Urinary bladder (tissue), 4 donors: Measurements from ENCODE around the gene NKRF. TPM values are rescaled to one million over a fixed set of nuclear protein-coding genes. Genes with fewer than 3 reads are reported as not detected.
A peak's percentile ranks its signal among the peaks of the same experiment; 100 is the strongest.

Experiments
- DNase-seq: peaks from one replicate; pipeline ENCODE4 v3.0.0-alpha.2; 2015; ENCODE audit errors: extremely low spot score
- H3K27ac ChIP-seq: one replicate; pipeline ENCODE4 v1.5.1; 2013; ENCODE audit warnings: low read depth, mild to moderate bottlenecking, moderate library complexity
- H3K36me3 ChIP-seq: one replicate; pipeline ENCODE4 v1.6.1; 2013; ENCODE audit warnings: mild to moderate bottlenecking, moderate library complexity; ENCODE audit not compliant: insufficient read depth
- H3K4me1 ChIP-seq: one replicate; pipeline ENCODE4 v1.6.1; 2013; ENCODE audit warnings: mild to moderate bottlenecking, moderate library complexity; ENCODE audit not compliant: insufficient read depth
- H3K4me3 ChIP-seq: one replicate; pipeline ENCODE4 v1.5.1; 2013; ENCODE audit warnings: low read depth, low read length
- WGBS: extraction: QIAGEN DNeasy Blood & Tissue Kit; methylation state at CpG from one replicate; pipeline ENCODE4 v1.1.7; 2013; 5-methylcytosine and 5-hydroxymethylcytosine counted together
- polyA plus RNA-seq: library from polyadenylated mRNA; stranded (reverse); fragments of 200-250 nt; gene quantifications from one replicate; pipeline ENCODE4 v1.2.3, GENCODE V29; 2013
- total RNA-seq: library from RNA; depleted of rRNA; stranded (reverse); fragments of >200 nt; gene quantifications from one replicate; pipeline ENCODE4 v1.2.3, GENCODE V29; 2014
- donor health status: healthy with polysubstance abuse.
- donor health status: healthy.

NKRF gene
- total and polyA plus RNA-seq, 2 donors: 5.0 to 8.6 TPM

GRCh38 chrX:119635179-119635578, 29.0 kb upstream of the NKRF start:
- Histone ChIP-seq H3K27ac (no peak overlapping the region), H3K36me3 (no peaks in the 10 kb centered on the region), H3K4me3 (no peak overlapping the region), H3K4me1 (no peaks in the 10 kb centered on the region)
- whole genome bisulfite sequencing: 85% methylated on average over 3 of the region's 3 CpGs
- DNase-seq: no peak

DNA sequence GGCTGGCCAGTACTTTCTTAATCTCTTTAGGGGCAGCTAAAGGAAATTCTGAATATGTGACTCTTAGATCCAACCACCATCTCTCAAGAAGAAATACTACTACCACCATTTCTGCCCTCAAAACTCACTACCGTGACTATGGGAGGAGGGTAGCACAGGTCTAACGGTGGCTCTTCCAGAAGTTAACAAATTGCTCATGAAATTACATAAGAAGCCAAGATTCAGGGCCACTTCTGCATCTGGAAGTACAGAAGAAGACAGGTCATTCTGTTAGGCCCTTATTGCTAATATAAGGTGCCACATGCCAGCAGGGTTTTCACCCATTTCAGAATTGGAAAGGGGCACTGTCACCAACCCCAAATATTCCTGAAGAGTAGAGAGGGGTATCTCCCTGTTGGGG, 19.6 kb upstream of the NKRF start:
- no peak overlapping the region for H3K27ac ChIP-seq
- no peaks in the 10 kb centered on the region for H3K36me3 ChIP-seq

GRCh38 chrX:119624951-119625668, 18.9 kb upstream of the NKRF start:
- no peaks in the 10 kb centered on the region for H3K36me3 ChIP-seq
- H3K27ac ChIP-seq: no peak overlapping the region
- no peak for DNase-seq
- 92% methylated on average over 10 of the region's 10 CpGs for WGBS
- H3K4me1 ChIP-seq: no peaks in the 10 kb centered on the region
- H3K4me3 ChIP-seq: no peak overlapping the region

More for the DNA sequence above, 19.6 kb upstream of the NKRF start:
- WGBS: 90% methylated on average over 2 of the region's 2 CpGs
- Histone ChIP-seq H3K4me3 (no peak overlapping the region), H3K4me1 (no peaks in the 10 kb centered on the region)
- no peak for DNase-seq

DNA sequence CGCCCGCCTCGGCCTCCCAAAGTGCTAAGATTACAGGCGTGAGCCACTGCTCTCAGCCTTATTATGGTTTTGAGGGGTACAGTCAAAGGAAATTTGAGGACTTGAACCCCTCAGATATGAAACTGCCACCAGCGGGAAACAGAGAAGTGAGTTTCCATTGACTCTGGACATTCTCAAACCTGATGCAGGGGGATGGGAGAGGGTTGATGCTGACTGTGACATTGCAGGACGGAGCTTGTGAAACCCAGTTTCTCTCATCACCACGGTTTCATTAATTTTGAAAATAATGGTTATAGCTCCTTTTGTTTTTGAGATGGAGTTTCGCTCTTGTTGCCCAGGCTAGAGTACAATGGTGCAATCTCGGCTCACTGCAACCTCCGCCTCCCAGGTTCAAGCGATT, 18.2 kb upstream of the NKRF start:
- Histone ChIP-seq H3K4me3 (no peak overlapping the region), H3K27ac (no peak overlapping the region), H3K4me1 (no peaks in the 10 kb centered on the region), H3K36me3 (no peaks in the 10 kb centered on the region)
- 97% methylated on average over 11 of the region's 11 CpGs for whole genome bisulfite sequencing
- DNase-seq: no peak

DNA sequence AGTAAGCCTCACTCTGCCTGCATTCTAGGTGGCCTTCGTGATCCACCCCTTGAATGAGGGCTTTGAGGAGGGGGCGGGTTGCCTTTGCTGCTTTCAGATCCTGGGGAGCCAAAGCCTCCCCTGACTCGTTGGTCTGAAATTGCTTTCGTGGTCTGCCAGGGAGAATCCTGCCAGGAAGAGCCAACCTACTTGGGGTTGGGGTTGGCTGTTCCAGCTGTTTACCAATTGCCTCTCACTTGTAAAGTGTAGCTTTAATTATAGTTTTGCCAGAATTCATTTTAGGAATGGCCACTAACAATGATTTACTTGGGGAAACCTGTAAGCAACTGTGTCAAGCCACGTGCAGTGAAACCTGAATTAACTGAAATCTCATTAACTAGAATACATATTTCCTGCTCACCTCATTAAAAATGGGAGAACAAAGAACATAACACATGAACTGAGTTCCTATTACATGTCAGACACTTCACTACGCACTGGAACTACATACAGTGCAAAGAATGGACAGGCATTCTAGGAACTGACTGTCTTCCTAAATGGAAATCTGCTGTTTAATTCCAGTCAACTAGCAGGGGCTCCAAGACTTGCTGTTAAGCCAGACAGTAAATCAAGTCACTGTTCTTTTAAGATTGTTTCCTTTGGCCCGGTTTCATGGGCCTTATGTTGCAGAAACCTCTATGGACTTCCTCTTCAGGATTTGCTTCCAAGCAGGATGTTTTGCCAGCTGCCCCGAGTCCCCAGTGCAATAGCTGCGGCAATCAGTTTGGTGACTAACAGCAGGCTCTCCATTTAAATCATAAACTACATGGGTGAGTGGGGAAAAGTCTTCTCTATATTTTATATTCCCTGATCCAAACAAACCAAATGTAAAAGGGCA, 16.4 kb upstream of the NKRF start:
- no peak for DNase-seq
- Histone ChIP-seq H3K4me1 (no peaks in the 10 kb centered on the region), H3K36me3 (no peaks in the 10 kb centered on the region), H3K27ac (no peak overlapping the region), H3K4me3 (no peak overlapping the region)
- WGBS: 41% methylated on average over 9 of the region's 9 CpGs

GRCh38 chrX:119618439-119618838, 12.2 kb upstream of the NKRF start:
- no peak overlapping the region for H3K27ac ChIP-seq
- H3K36me3 ChIP-seq: no peaks in the 10 kb centered on the region
- no peaks in the 10 kb centered on the region for H3K4me1 ChIP-seq
- H3K4me3 ChIP-seq: no peak overlapping the region
- no peak for DNase-seq
- 78% methylated on average over 5 of the region's 5 CpGs for WGBS

GRCh38 chrX:119617517-119618164, 11.4 kb upstream of the NKRF start:
- H3K36me3 ChIP-seq: no peaks in the 10 kb centered on the region
- no peak for DNase-seq
- no peaks in the 10 kb centered on the region for H3K4me1 ChIP-seq
- H3K27ac ChIP-seq: no peak overlapping the region
- 65% methylated on average over 15 of the region's 15 CpGs for WGBS
- no peak overlapping the region for H3K4me3 ChIP-seq

DNA sequence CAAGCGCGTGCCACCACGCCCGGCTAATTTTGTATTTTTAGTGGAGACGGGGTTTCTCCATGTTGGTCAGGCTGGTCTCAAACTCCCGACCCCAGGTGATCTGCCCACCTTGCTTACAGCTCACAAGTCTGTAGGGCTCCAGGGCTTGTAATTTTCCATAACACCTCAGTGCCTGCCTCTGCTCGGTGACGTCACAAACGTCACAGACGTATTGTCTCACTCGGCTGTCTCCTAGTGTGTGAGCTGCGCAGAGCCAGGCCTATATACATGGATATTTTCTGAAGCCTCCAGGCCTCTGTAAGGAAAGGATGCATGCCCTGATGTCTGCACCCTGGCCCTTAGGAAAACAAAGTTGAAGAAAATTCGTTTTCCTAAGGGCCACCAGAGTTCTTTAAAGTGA, 8.6 kb upstream of the NKRF start:
- Histone ChIP-seq H3K27ac (no peak overlapping the region), H3K4me3 (no peak overlapping the region), H3K36me3 (no peaks in the 10 kb centered on the region), H3K4me1 (no peaks in the 10 kb centered on the region)
- DNase-seq: no peak
- WGBS: 81% methylated on average over 13 of the region's 13 CpGs

DNA sequence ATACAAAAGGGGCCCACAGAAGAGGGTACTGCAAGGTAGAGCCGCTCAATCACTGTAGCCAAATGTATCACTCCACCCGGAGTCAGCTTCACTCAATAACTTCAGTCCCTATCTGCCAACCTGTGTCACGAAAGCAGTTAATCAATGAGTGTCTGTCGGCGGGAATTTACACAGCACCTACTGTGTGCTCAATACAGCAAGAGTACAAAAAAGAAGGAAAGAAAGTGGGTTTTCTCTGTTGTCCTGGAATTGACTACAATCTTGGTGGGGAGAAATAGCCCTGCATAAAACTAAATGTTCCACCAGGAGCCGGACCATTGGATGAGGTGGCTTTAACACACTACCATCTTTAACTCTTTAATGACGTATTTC, 780 bp upstream of the NKRF start:
- Histone ChIP-seq H3K4me3 (peak overlapping the region; percentile 13), H3K36me3 (no peaks in the 10 kb centered on the region), H3K27ac (peak overlapping the region; percentile 82), H3K4me1 (no peaks in the 10 kb centered on the region)
- no peak for DNase-seq
- 41% methylated on average over 7 of the region's 7 CpGs for WGBS

GRCh38 chrX:119605464-119606279, 552 bp downstream of the NKRF start:
- Histone ChIP-seq H3K27ac (peak overlapping the region; percentile 92), H3K4me1 (no peaks in the 10 kb centered on the region), H3K36me3 (no peaks in the 10 kb centered on the region), H3K4me3 (peak overlapping the region; percentile 79)
- WGBS: under 1% methylated on average over 65 of the region's 68 CpGs
- DNase-seq: no peak

DNA sequence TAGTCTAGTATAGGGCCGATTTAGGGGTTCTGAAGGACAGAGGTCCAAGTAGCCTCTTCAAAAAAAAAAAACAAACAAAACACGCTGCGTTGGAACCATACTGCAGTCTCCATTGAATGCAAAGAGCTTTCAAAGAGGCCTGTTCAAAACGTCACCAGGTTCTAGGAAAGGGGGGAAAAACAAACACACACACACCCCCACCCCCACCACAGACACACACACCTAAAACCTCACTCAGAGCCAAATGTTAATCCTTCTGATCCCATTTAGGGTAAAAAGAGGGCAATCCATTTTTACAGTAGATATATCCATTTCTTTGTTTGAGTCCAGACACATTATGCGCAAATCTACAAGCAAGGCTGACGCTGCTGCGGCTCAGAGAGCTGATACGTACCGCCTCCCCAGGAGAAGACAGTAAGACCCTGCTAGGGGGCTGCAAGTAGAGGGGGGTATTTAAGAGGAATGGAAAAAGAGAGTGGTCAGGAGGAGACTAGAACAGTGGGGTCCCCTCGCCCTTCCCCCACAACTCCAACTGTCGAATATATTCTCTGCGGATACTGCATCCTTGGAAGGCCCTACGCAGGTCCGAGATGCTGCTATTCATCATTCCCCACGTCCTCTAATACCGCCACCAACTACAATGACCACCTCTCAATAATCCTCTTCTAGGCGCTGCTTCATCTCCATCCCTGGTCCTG, 1.3 kb downstream of the NKRF start:
- H3K4me1 ChIP-seq: no peaks in the 10 kb centered on the region
- DNase-seq: no peak
- H3K36me3 ChIP-seq: no peaks in the 10 kb centered on the region
- H3K27ac ChIP-seq: no peak overlapping the region
- peak overlapping the region; percentile 79 for H3K4me3 ChIP-seq
- WGBS: 17% methylated on average over 17 of the region's 17 CpGs

DNA sequence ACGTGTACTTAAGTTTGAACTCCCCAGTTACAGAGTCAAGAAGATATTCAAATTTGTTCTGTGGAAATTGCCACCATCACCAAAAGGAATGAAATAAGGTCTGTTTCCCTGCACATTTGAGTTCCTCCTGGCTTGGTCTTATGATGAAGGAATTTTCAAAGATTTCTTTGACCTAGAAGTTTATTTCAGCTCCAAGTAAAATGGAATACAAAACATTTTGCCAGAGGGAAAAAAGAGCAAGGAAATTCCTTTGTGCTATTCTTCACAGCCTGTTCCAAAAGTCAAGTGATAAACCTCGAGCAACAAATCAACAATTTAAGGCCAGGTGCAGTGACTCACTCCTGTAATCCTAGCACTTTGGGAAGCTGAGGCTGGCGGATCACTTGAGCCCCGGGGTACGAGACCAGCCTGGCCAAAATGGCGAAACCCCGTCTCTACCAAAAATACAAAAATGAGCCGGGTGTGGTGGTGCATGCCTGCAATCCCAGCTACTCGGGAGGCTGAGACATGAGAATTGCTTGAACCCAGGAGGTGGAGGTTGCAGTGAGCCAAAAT, 3.4 kb downstream of the NKRF start:
- no peak overlapping the region for H3K4me3 ChIP-seq
- no peaks in the 10 kb centered on the region for H3K4me1 ChIP-seq
- H3K36me3 ChIP-seq: no peaks in the 10 kb centered on the region
- DNase-seq: no peak
- 81% methylated on average over 9 of the region's 9 CpGs for WGBS
- H3K27ac ChIP-seq: no peak overlapping the region
